Measurements from ENCODE around the gene HOXC9.

HOXC9 gene

DNA sequence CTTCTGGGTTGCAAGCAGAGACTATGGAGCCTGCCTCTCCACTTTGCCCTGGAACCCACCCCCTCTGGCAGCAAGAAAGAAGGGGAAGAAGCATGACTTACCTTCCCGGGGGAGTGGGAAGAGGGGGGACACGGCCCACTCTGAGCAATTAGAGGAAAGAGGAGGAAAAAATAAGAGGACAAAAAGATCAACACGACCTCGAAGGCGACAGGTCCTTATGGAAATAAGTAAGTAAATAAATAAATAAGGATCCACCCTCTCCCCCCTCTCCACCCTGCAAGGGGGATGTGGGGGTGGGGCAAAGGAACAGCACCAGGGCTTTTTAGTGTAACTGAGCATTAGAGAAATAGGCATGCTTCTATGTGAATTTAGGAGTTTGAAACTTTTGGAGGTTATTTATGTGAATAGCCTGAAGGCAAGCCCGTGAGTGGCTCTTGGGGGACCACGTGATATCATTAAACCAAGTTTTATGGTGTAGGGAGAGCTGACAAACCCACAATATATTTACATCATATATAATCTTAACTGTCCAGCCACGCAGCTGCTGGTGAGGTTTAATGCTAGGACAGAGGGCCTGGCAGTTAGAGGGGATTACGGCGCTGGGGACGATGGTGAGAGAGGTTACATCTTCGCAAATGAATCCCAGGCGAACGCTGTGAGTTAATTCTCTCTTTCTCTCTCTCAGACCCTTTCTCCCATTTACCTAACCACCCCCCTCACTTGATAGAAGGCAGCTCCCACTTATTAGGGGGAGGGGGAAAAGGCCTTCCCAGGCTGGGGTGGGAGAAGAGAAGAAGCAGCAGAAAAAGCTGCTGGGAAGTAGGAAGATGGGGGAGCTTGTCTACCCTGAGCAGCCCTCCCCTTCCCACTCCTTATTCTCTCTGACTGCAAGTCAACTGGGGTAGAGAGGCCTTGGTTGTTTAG lies 37.7 kb downstream of the HOXC9 start:
- TF ChIP-seq, protein P1, sequence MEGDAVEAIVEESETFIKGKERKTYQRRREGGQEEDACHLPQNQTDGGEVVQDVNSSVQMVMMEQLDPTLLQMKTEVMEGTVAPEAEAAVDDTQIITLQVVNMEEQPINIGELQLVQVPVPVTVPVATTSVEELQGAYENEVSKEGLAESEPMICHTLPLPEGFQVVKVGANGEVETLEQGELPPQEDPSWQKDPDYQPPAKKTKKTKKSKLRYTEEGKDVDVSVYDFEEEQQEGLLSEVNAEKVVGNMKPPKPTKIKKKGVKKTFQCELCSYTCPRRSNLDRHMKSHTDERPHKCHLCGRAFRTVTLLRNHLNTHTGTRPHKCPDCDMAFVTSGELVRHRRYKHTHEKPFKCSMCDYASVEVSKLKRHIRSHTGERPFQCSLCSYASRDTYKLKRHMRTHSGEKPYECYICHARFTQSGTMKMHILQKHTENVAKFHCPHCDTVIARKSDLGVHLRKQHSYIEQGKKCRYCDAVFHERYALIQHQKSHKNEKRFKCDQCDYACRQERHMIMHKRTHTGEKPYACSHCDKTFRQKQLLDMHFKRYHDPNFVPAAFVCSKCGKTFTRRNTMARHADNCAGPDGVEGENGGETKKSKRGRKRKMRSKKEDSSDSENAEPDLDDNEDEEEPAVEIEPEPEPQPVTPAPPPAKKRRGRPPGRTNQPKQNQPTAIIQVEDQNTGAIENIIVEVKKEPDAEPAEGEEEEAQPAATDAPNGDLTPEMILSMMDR (IDR thresholded peaks at IDR 0.05): no peak
- no peak overlapping the region for H3K9ac ChIP-seq
- H3K79me2 ChIP-seq: no peaks in the 10 kb centered on the region
- no peaks in the 10 kb centered on the region for H3K9me3 ChIP-seq (ENCODE audit: control insufficient read depth, low read length)
- H3K4me2 ChIP-seq (ENCODE audit: low read length): no peak overlapping the region
- H3K27ac ChIP-seq: no peak overlapping the region
- H3K36me3 ChIP-seq (ENCODE audit: control insufficient read depth, insufficient read depth, low read length): no peaks in the 10 kb centered on the region
- no peaks in the 10 kb centered on the region for H3K4me1 ChIP-seq
- no peak overlapping the region for H3K4me3 ChIP-seq (ENCODE audit: low read depth, low read length)
- H3K27me3 ChIP-seq (ENCODE audit: control insufficient read depth, insufficient read depth, low read length): peaks cover 6% of the 10 kb centered on the region
- no peak overlapping the region for H2AFZ ChIP-seq

DNA sequence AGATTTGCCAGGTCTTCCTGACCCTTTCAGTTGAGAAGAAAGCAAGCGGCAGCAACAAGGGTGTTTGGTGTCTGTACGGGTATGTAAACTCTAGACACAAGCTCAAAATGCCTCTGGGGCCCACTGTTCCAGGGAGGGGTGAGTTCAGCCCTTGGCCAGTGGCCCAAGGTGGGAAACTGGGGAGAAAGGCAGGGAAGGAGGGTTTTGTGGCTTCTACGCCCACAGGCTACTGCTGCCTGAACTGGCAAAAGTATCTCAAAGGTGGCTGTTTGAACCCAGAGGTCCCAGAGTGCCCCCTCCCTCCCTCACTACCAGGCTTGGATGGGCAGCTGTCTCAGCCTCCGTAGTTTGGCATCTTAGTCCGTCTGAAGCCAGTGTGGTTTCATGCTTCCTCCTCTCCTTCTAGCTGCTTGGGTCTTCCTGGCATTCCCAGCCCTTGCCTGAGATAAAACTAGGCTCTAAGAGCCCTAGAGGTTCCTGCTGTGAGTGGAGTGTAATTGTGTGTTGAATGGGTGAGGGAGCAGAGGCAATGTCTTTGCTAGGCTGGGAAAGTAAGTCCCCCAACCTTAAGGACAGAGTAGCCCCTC lies 38.4 kb downstream of the HOXC9 start:
- Histone ChIP-seq H3K4me1 (no peaks in the 10 kb centered on the region), H2AFZ (no peak overlapping the region), H3K27me3 (ENCODE audit: control insufficient read depth, insufficient read depth, low read length) (no peaks in the 10 kb centered on the region), H3K36me3 (ENCODE audit: control insufficient read depth, insufficient read depth, low read length) (no peaks in the 10 kb centered on the region), H3K9me3 (ENCODE audit: control insufficient read depth, low read length) (no peaks in the 10 kb centered on the region), H3K27ac (no peak overlapping the region), H3K4me2 (ENCODE audit: low read length) (no peak overlapping the region), H3K9ac (no peak overlapping the region), H3K4me3 (ENCODE audit: low read depth, low read length) (no peak overlapping the region), H3K79me2 (no peaks in the 10 kb centered on the region)
- TF ChIP-seq, protein P1 (IDR thresholded peaks at IDR 0.05): no peak

DNA sequence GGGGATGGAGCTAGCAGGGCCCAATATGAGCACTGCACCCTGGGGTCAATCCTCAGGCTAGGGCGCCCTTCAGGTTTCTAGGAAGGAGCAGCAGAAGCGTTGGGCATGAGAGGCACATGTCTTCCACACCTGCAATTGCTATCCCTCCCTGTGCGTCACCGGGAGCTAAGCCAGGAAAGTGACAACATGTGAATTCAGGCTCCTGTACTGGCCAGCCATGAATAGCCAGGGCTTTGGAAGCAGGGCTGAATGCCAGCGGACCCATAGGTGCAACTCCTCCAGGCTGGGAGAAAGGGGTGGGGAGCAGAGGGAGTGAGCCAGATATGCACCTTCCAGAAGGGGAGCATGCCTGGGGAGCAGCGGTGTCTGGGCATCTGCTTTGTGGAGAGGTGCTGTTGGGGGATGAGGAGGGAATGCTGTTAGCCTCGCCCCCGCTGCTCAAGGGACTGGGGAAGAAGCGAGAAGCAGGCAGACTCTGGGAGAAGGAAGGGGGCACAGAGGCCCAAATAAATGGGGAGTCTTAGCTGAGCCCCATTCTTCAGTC lies 39.0 kb downstream of the HOXC9 start:
- H3K4me2 ChIP-seq (ENCODE audit: low read length): no peak overlapping the region
- H2AFZ ChIP-seq: no peak overlapping the region
- TF ChIP-seq, protein P1 (IDR thresholded peaks at IDR 0.05): no peak
- no peaks in the 10 kb centered on the region for H3K36me3 ChIP-seq (ENCODE audit: control insufficient read depth, insufficient read depth, low read length)
- H3K4me3 ChIP-seq (ENCODE audit: low read depth, low read length): no peak overlapping the region
- no peaks in the 10 kb centered on the region for H3K9me3 ChIP-seq (ENCODE audit: control insufficient read depth, low read length)
- no peak overlapping the region for H3K27ac ChIP-seq
- no peak overlapping the region for H3K9ac ChIP-seq
- H3K79me2 ChIP-seq: no peaks in the 10 kb centered on the region
- no peaks in the 10 kb centered on the region for H3K27me3 ChIP-seq (ENCODE audit: control insufficient read depth, insufficient read depth, low read length)
- no peaks in the 10 kb centered on the region for H3K4me1 ChIP-seq

DNA sequence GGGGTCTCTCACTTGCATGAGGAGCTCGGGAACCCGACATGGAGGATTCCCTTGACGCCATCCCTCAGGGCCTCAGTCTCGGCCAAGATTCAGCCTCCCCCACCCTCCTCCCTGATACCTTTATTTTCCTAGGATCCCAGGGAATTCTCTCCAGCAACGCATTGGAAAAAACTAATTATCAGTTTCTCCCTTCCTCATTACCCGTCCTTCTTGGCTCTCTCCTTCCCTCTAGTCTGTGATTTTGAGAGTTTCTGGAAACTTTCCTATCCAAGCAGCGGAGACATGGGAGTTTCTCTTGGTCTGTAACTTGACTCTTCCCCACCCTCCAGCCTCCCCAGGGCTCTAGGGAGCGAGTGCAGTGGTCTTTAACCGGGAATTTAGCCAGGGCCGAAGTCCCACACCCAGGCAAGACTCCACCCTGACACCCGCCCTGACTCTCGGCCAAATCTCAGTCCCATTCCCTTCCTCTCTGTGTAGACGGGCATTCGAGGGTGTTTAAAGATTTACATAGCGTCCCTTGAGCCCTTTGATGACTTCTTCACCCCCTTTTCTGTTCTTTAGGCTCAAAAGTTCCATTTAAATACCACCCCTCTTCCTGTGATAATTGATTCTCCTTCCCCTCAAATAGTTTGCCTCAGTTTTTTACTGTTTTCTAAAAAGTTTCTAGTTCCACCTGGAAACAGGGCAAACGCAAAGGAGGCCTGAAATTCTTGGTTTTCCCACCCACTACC lies 39.6 kb downstream of the HOXC9 start:
- no peaks in the 10 kb centered on the region for H3K27me3 ChIP-seq (ENCODE audit: control insufficient read depth, insufficient read depth, low read length)
- H3K79me2 ChIP-seq: no peaks in the 10 kb centered on the region
- TF ChIP-seq, protein P1 (IDR thresholded peaks at IDR 0.05): no peak
- no peak overlapping the region for H3K4me3 ChIP-seq (ENCODE audit: low read depth, low read length)
- no peak overlapping the region for H3K4me2 ChIP-seq (ENCODE audit: low read length)
- H3K36me3 ChIP-seq (ENCODE audit: control insufficient read depth, insufficient read depth, low read length): no peaks in the 10 kb centered on the region
- H3K27ac ChIP-seq: no peak overlapping the region
- H3K9ac ChIP-seq: no peak overlapping the region
- no peak overlapping the region for H2AFZ ChIP-seq
- H3K9me3 ChIP-seq (ENCODE audit: control insufficient read depth, low read length): no peaks in the 10 kb centered on the region
- no peaks in the 10 kb centered on the region for H3K4me1 ChIP-seq
